ENCODE measurements around the gene COX4I1. TPM values are rescaled to one million over a fixed set of nuclear protein-coding genes. Genes with fewer than 3 reads are reported as not detected.

COX4I1 gene
- total RNA-seq, 2 donors from 2014 or later: 345 to 562 TPM

GRCh38 chr16:85849388-85849787 is 49.9 kb downstream of the COX4I1 start:
- no peak overlapping the region for H3K27ac ChIP-seq
- no peaks in the 10 kb centered on the region for H3K4me1 ChIP-seq (replicated peaks)
- 86% methylated on average over 8 of the region's 8 CpGs for WGBS
- no peak for TF ChIP-seq CTCF (IDR thresholded peaks at IDR 0.05)
- TF ChIP-seq POLR2AphosphoS5 (IDR thresholded peaks at IDR 0.05): no peak
- intact Hi-C loops (cut with DNase I): no loop called here
- no peak overlapping the region for H3K4me3 ChIP-seq
- peaks cover 8% of the 10 kb centered on the region for H3K27me3 ChIP-seq (replicated peaks; ENCODE audit: insufficient read depth)
- H3K36me3 ChIP-seq: no peaks in the 10 kb centered on the region
- no peak for DNase-seq (ENCODE audit: low spot score)
- H3K9me3 ChIP-seq: no peaks in the 10 kb centered on the region

- intact Hi-C loops (cut with DNase I): no loop called here
- no peaks in the 10 kb centered on the region for H3K9me3 ChIP-seq
- TF ChIP-seq POLR2AphosphoS5 (IDR thresholded peaks at IDR 0.05) (no peak), CTCF (IDR thresholded peaks at IDR 0.05) (no peak), POLR2A (IDR thresholded peaks at IDR 0.05) (no peak)
- WGBS: 66% methylated on average over 5 of the region's 5 CpGs
- H3K4me1 ChIP-seq (replicated peaks): no peaks in the 10 kb centered on the region
- no peak overlapping the region for H3K27ac ChIP-seq
- H3K4me3 ChIP-seq: no peak overlapping the region
- H3K36me3 ChIP-seq: no peaks in the 10 kb centered on the region
- H3K27me3 ChIP-seq (replicated peaks; ENCODE audit: insufficient read depth): peaks cover 8% of the 10 kb centered on the region
- DNase-seq (ENCODE audit: low spot score): no peak
Measured at GRCh38 chr16:85850344-85850880, 50.9 kb downstream of the COX4I1 start.

- H3K9me3 ChIP-seq: no peaks in the 10 kb centered on the region
- 73% methylated on average over 15 of the region's 15 CpGs for WGBS
- intact Hi-C loops (cut with DNase I): no loop called here
- DNase-seq (ENCODE audit: low spot score): no peak
- no peaks in the 10 kb centered on the region for H3K36me3 ChIP-seq
- H3K27ac ChIP-seq: no peak overlapping the region
- H3K4me3 ChIP-seq: no peak overlapping the region
- no peaks in the 10 kb centered on the region for H3K4me1 ChIP-seq (replicated peaks)
- TF ChIP-seq CTCF (IDR thresholded peaks at IDR 0.05) (no peak), POLR2AphosphoS5 (IDR thresholded peaks at IDR 0.05) (no peak), POLR2A (IDR thresholded peaks at IDR 0.05) (no peak)
- H3K27me3 ChIP-seq (replicated peaks; ENCODE audit: insufficient read depth): peaks cover 7% of the 10 kb centered on the region
Measured at GRCh38 chr16:85851034-85851785, 51.7 kb downstream of the COX4I1 start.

GRCh38 chr16:85853547-85854545 is 54.4 kb downstream of the COX4I1 start:
- DNase-seq (ENCODE audit: low spot score): no peak
- H3K27ac ChIP-seq: no peak overlapping the region

More at GRCh38 chr16:85853547-85854545, 54.4 kb downstream of the COX4I1 start:
- TF ChIP-seq POLR2AphosphoS5 (IDR thresholded peaks at IDR 0.05) (no peak), CTCF (IDR thresholded peaks at IDR 0.05) (no peak), POLR2A (IDR thresholded peaks at IDR 0.05) (no peak)
- peaks cover 2% of the 10 kb centered on the region for H3K27me3 ChIP-seq (replicated peaks; ENCODE audit: insufficient read depth)
- H3K9me3 ChIP-seq: no peaks in the 10 kb centered on the region
- no peaks in the 10 kb centered on the region for H3K4me1 ChIP-seq (replicated peaks)
- no peaks in the 10 kb centered on the region for H3K36me3 ChIP-seq
- H3K4me3 ChIP-seq: no peak overlapping the region
- WGBS: 74% methylated on average over 16 of the region's 16 CpGs
- intact Hi-C loops (cut with DNase I): no loop called here
